ENCODE data around the gene ORC5. TPM values are rescaled to one million over a fixed set of nuclear protein-coding genes. Genes with fewer than 3 reads are reported as not detected.

ORC5 gene
- total and polyA plus RNA-seq, 2 donors (not counting 1 experiment from before 2014, with no cell fraction given): 12.1 to 18.8 TPM

DNA sequence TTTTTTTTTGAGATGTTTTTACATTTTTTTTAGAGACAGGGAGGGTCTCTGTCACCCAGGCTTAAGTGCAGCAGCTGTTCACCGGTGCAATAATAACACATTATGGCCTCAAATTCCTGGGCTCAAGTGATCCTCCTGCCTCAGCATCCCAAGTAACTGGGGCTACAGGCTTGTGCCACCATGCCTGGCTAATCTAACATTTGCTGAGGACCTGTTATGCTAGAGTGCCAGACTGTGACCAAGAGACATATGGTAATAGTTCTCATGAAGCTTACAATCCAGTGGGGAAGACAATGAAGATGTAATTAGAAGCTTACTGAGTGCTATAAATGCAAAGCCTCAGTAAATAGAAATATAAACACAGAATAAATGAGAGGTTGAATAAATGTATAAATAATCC lies 17.6 kb upstream of the ORC5 start:
- no peaks in the 10 kb centered on the region for H3K9me3 ChIP-seq (ENCODE audit: control insufficient read depth, insufficient read depth, low read depth, low read length)

DNA sequence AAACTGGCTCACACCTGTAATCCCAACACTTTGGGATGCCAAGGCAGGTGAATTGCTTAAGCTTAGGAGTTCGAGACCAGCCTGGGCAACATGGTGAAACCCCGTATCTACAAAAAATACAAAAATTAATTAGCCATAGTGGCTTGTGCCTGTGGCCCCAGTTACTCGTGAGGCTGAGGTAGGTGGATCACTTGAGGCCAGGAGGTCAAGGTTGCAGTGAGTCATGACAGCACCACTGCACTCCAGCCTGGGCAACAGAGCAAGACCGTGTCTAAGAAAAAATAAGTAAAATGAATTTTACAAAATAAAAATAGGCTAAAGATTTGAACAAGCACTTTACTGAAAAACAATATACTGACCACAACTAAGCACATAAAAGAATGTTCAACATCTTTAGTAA lies 9.8 kb upstream of the ORC5 start:
- Histone ChIP-seq H4K20me1 (ENCODE audit: control insufficient read depth, extremely low read depth, insufficient read depth, low read length) (no peaks in the 10 kb centered on the region), H3K27ac (ENCODE audit: insufficient read depth, low read length) (no peak overlapping the region), H3K4me3 (replicated peaks in 1 of 4; ENCODE audit: control extremely low read depth in 1 of 4, insufficient read depth in 1 of 4, low read depth in 3 of 4, low read length in 4 of 4) (no peak overlapping the region), H3K4me1 (ENCODE audit: control insufficient read depth, extremely low read depth, insufficient read depth, low read length) (no peaks in the 10 kb centered on the region), H3K9ac (ENCODE audit: insufficient read depth, low read length) (no peak overlapping the region), H3K36me3 (ENCODE audit: control insufficient read depth, insufficient read depth, low read length) (no peaks in the 10 kb centered on the region), H3K27me3 (ENCODE audit: control insufficient read depth, insufficient read depth, low read length) (no peaks in the 10 kb centered on the region), H3K9me3 (ENCODE audit: control insufficient read depth, insufficient read depth, low read depth, low read length) (no peaks in the 10 kb centered on the region), H2AFZ (ENCODE audit: low read length) (no peak overlapping the region), H3K4me2 (ENCODE audit: extremely low read depth, insufficient read depth, low read length) (no peak overlapping the region), H3K79me2 (ENCODE audit: control insufficient read depth, insufficient read depth, low read length) (no peaks in the 10 kb centered on the region)
- no peak for TF ChIP-seq EZH2 (IDR thresholded peaks at IDR 0.05; ENCODE audit: low read length, missing control alignments)
- TF ChIP-seq, protein P1, sequence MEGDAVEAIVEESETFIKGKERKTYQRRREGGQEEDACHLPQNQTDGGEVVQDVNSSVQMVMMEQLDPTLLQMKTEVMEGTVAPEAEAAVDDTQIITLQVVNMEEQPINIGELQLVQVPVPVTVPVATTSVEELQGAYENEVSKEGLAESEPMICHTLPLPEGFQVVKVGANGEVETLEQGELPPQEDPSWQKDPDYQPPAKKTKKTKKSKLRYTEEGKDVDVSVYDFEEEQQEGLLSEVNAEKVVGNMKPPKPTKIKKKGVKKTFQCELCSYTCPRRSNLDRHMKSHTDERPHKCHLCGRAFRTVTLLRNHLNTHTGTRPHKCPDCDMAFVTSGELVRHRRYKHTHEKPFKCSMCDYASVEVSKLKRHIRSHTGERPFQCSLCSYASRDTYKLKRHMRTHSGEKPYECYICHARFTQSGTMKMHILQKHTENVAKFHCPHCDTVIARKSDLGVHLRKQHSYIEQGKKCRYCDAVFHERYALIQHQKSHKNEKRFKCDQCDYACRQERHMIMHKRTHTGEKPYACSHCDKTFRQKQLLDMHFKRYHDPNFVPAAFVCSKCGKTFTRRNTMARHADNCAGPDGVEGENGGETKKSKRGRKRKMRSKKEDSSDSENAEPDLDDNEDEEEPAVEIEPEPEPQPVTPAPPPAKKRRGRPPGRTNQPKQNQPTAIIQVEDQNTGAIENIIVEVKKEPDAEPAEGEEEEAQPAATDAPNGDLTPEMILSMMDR (conservative IDR thresholded peaks at IDR 0.05 in 1 of 2, IDR thresholded peaks at IDR 0.05 in 1 of 2; ENCODE audit: low read depth in 1 of 2, low read length in 2 of 2): no peak
- DNase-seq (ENCODE audit: low read depth in 2 of 2): no peak

More for the DNA sequence above, 17.6 kb upstream of the ORC5 start:
- H3K9ac ChIP-seq (ENCODE audit: insufficient read depth, low read length): no peak overlapping the region
- TF ChIP-seq, protein P1 (conservative IDR thresholded peaks at IDR 0.05 in 1 of 2, IDR thresholded peaks at IDR 0.05 in 1 of 2; ENCODE audit: low read depth in 1 of 2, low read length in 2 of 2): no peak
- TF ChIP-seq EZH2 (IDR thresholded peaks at IDR 0.05; ENCODE audit: low read length, missing control alignments): no peak
- no peaks in the 10 kb centered on the region for H3K79me2 ChIP-seq (ENCODE audit: control insufficient read depth, insufficient read depth, low read length)
- no peaks in the 10 kb centered on the region for H3K36me3 ChIP-seq (ENCODE audit: control insufficient read depth, insufficient read depth, low read length)
- DNase-seq (ENCODE audit: low read depth in 2 of 2): no peak
- no peak overlapping the region for H2AFZ ChIP-seq (ENCODE audit: low read length)
- H3K4me3 ChIP-seq (replicated peaks in 1 of 4; ENCODE audit: control extremely low read depth in 1 of 4, insufficient read depth in 1 of 4, low read depth in 3 of 4, low read length in 4 of 4): no peak overlapping the region
- H3K4me1 ChIP-seq (ENCODE audit: control insufficient read depth, extremely low read depth, insufficient read depth, low read length): peaks cover 5% of the 10 kb centered on the region
- no peak overlapping the region for H3K4me2 ChIP-seq (ENCODE audit: extremely low read depth, insufficient read depth, low read length)
- no peaks in the 10 kb centered on the region for H4K20me1 ChIP-seq (ENCODE audit: control insufficient read depth, extremely low read depth, insufficient read depth, low read length)
- H3K27me3 ChIP-seq (ENCODE audit: control insufficient read depth, insufficient read depth, low read length): no peaks in the 10 kb centered on the region
- no peak overlapping the region for H3K27ac ChIP-seq (ENCODE audit: insufficient read depth, low read length)

DNA sequence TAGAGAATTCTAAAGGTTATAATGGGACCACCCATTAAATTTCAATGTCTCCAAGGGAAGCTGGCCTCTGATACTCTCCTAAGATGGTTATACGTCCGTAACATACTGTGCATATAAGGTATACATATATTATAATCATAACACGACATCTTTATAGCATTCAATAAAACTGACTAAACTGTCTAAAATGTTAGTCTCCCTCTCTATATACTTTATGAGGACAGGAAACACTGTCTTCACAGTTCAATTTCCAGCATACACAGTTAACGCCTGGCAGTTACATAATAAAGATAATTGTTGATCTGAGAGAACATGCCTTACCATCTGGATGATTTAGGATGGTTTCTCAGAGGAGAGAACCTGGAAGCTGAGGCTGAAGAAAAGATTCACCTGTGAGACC lies 1.2 kb upstream of the ORC5 start:
- no peaks in the 10 kb centered on the region for H3K27me3 ChIP-seq (ENCODE audit: control insufficient read depth, insufficient read depth, low read length)
- DNase-seq (ENCODE audit: low read depth in 2 of 2): no peak
- TF ChIP-seq, protein P1 (conservative IDR thresholded peaks at IDR 0.05 in 1 of 2, IDR thresholded peaks at IDR 0.05 in 1 of 2; ENCODE audit: low read depth in 1 of 2, low read length in 2 of 2): no peak
- no peak for TF ChIP-seq EZH2 (IDR thresholded peaks at IDR 0.05; ENCODE audit: low read length, missing control alignments)
- peaks cover 29% of the 10 kb centered on the region for H3K79me2 ChIP-seq (ENCODE audit: control insufficient read depth, insufficient read depth, low read length)
- no peak overlapping the region for H3K27ac ChIP-seq (ENCODE audit: insufficient read depth, low read length)
- H3K4me2 ChIP-seq (ENCODE audit: extremely low read depth, insufficient read depth, low read length): no peak overlapping the region
- no peak overlapping the region for H2AFZ ChIP-seq (ENCODE audit: low read length)
- H3K9ac ChIP-seq (ENCODE audit: insufficient read depth, low read length): no peak overlapping the region
- no peaks in the 10 kb centered on the region for H3K9me3 ChIP-seq (ENCODE audit: control insufficient read depth, insufficient read depth, low read depth, low read length)
- no peaks in the 10 kb centered on the region for H3K36me3 ChIP-seq (ENCODE audit: control insufficient read depth, insufficient read depth, low read length)
- H4K20me1 ChIP-seq (ENCODE audit: control insufficient read depth, extremely low read depth, insufficient read depth, low read length): no peaks in the 10 kb centered on the region
- no peak overlapping the region for H3K4me3 ChIP-seq (replicated peaks in 1 of 4; ENCODE audit: control extremely low read depth in 1 of 4, insufficient read depth in 1 of 4, low read depth in 3 of 4, low read length in 4 of 4)
- H3K4me1 ChIP-seq (ENCODE audit: control insufficient read depth, extremely low read depth, insufficient read depth, low read length): peaks cover 2% of the 10 kb centered on the region

Measured in fibroblast of lung (primary cell).